Measurements from ENCODE around the gene DNM3.
"Not testable (repeated sequence)": the region's sequence is repeated elsewhere in the genome, so short reads cannot be mapped to it uniquely, and the experiment has no call there.

DNM3 gene

GRCh38 chr1:171841050-171841910 lies at the start of gene DNM3:
TSS of gene DNM3 (plus strand) at chr1:171841498. CDS start at chr1:171841657, 159 bp downstream.
- peak; percentile 66 for DNase-seq

- no peak for DNase-seq
Observed at GRCh38 chr1:171792656-171793369, 48.5 kb upstream of the DNM3 start.

GRCh38 chr1:171793636-171794035 lies 47.7 kb upstream of the DNM3 start:
- no peak for DNase-seq

- DNase-seq = no peak
Observed at GRCh38 chr1:171794085-171794484, 47.2 kb upstream of the DNM3 start.

- no peak for DNase-seq
Observed at GRCh38 chr1:171796592-171796991, 44.7 kb upstream of the DNM3 start.

GRCh38 chr1:171798311-171798710 lies 43.0 kb upstream of the DNM3 start:
- DNase-seq = no peak

GRCh38 chr1:171798765-171799164 lies 42.5 kb upstream of the DNM3 start:
- no peak for DNase-seq

- no peak for DNase-seq
Observed at GRCh38 chr1:171799166-171799565, 42.1 kb upstream of the DNM3 start.

GRCh38 chr1:171799698-171800097 lies 41.6 kb upstream of the DNM3 start:
- not testable (repeated sequence) for DNase-seq

GRCh38 chr1:171800342-171800741 lies 41.0 kb upstream of the DNM3 start:
- DNase-seq = no peak

GRCh38 chr1:171800851-171801250 lies 40.4 kb upstream of the DNM3 start:
- no peak for DNase-seq

- DNase-seq = peak; percentile 46
Observed at GRCh38 chr1:171801487-171801891, 39.8 kb upstream of the DNM3 start.

GRCh38 chr1:171802207-171802606 lies 39.1 kb upstream of the DNM3 start:
- no peak for DNase-seq

GRCh38 chr1:171803045-171803444 lies 38.3 kb upstream of the DNM3 start:
- no peak for DNase-seq

- no peak for DNase-seq
Observed at GRCh38 chr1:171803461-171804022, 37.8 kb upstream of the DNM3 start.

- no peak for DNase-seq
Observed at GRCh38 chr1:171805395-171806115, 35.7 kb upstream of the DNM3 start.

- no peak for DNase-seq
Observed at GRCh38 chr1:171807556-171807955, 33.7 kb upstream of the DNM3 start.

GRCh38 chr1:171809834-171810233 lies 31.5 kb upstream of the DNM3 start:
- no peak for DNase-seq

GRCh38 chr1:171811672-171812071 lies 29.6 kb upstream of the DNM3 start:
- no peak for DNase-seq

- no peak for DNase-seq
Observed at GRCh38 chr1:171814692-171815091, 26.6 kb upstream of the DNM3 start.

- no peak for DNase-seq
Observed at GRCh38 chr1:171816300-171816901, 24.9 kb upstream of the DNM3 start.

- DNase-seq = peak; percentile 3
Observed at GRCh38 chr1:171817511-171818265, 23.6 kb upstream of the DNM3 start.
